Stimulated activated CD8-positive, alpha-beta memory T cell treated with anti-CD3 and anti-CD28 coated beads, Interleukin-4, amount 100 ng/mL, for 1 hour (primary cell): Measurements from ENCODE around the gene PIKFYVE.
"Not testable (repeated sequence)": the region's sequence is repeated elsewhere in the genome, so short reads cannot be mapped to it uniquely, and the experiment has no call there.

Source experiments
- DNase-seq, 2 donors: peaks; one replicate each; pipeline ENCODE4 v3.0.0-alpha.2; 2020; ENCODE audit warnings: low read depth in 2 of 2, low spot score in 1 of 2

The PIKFYVE gene

GRCh38 chr2:208297961-208298360 is 31.9 kb downstream of the PIKFYVE start:
- DNase-seq: no peak

DNA sequence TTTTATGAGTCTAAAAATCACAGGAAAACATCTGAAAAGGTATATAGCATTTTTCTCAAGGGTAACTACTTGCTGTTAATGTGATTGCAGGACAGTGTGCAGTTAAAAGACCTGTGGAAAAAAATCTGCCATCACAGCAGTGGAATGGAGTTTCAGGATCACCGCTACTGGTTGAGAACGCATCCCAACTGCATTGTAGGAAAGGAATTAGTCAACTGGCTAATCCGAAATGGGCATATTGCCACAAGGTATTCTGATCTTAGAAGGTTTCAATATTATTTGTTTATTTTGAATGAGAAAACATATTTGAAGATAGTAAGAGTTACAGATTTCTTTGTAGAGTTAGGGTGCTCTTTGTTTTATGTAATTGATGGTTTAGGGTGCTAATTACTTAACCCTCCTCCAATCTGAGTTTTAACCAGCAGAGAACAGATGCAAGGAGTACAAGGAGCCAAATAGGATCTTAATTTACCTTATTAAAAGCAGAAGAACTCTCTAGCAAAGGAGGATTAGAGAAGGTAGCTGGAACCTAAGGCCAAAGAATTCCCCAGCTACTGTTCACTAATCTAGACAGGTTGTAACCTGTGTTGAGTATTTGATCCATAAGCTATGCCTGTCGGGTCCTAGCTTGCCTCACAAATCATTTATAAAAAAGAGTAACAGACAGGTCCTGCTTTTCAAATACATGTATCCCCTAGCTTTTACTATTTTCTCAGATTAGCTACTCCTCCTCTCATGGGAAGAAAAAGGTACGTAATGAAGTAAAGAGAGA is 35.0 kb downstream of the PIKFYVE start:
- DNase-seq: no peak

DNA sequence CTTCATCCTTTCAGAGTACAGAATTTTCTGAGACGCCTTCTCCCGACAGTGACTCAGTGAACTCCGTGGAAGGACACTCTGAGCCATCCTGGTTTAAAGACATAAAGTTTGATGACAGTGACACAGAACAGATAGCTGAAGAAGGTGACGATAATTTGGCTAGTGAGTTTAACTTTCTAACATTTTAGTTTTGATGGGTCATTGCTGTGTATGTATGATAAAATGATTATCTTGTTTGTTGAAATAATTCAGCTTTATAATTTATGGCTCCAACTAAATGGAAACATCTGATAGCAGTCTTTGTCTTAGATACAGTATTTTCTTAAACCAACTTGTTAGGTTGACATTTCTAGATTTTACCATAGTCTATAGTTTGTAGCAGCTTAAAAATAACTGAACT is 38.1 kb downstream of the PIKFYVE start:
- no peak for DNase-seq

DNA sequence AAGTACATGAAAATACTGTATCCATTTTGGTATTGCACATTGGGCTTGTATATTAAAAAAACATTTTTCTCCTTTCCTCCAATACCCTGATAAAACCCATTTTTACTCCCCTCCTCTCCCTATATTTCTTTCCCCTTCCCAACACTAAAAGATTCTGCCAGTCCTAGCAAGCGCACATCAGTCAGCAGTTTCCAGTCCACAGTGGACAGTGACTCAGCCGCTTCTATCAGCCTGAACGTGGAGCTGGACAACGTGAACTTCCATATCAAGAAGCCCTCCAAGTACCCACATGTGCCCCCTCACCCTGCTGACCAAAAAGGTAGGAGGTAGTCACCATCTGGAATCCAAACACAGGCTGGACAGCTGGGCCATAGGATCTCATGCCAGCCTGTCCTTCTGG is 38.6 kb downstream of the PIKFYVE start:
- DNase-seq: no peak

- DNase-seq: no peak
These were observed 40.2 kb downstream of the PIKFYVE start for GRCh38 chr2:208306291-208306690.

GRCh38 chr2:208311321-208311720 is 45.3 kb downstream of the PIKFYVE start:
- DNase-seq: no peak

DNA sequence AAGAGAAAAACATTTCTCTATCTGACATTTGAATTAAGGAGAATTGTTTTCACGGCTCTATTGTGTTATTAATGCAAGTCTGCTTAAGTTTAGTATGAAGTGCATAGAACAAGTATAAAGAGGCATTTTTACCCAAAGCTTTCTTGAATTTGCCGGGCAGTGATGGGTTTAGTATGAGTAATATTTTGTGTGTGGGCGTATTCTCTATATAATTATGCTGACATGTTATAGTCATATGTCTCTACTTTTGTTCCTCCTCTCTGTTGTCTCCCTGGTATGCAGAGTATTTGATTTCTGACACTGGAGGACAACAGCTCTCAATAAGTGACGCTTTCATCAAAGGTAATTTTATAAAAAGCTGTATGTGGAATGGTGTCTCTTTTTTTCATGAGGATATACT is 45.9 kb downstream of the PIKFYVE start:
- DNase-seq: no peak

- DNase-seq: no peak
These were observed 49.2 kb downstream of the PIKFYVE start for GRCh38 chr2:208315081-208315788.

DNA sequence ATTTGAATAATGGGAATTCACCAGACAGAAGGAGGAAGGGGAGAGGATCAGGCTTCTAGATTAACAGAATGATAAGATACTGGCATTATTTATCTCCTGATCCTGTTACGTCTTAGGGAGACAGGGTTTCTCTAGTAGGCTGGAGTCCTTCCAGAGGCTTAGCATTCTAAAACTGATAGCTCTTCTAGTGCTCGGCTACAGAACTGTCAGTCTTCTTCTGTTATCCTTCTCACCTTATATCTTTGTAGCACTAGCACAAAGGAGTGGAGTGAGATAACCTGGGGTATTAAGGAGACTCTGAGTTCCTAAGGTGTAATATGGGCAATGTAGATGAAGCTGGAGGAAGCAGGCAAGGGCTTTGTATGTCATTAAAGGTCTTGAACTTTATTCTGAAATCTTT is 52.1 kb downstream of the PIKFYVE start:
- no peak for DNase-seq

- no peak for DNase-seq
These were observed 53.3 kb downstream of the PIKFYVE start for GRCh38 chr2:208319391-208319790.

- DNase-seq: no peak
These were observed 54.6 kb downstream of the PIKFYVE start for GRCh38 chr2:208320686-208321085.

- DNase-seq: no peak
These were observed 60.0 kb downstream of the PIKFYVE start for GRCh38 chr2:208326016-208326415.

GRCh38 chr2:208329485-208329884 is 63.4 kb downstream of the PIKFYVE start:
- DNase-seq: no peak

DNA sequence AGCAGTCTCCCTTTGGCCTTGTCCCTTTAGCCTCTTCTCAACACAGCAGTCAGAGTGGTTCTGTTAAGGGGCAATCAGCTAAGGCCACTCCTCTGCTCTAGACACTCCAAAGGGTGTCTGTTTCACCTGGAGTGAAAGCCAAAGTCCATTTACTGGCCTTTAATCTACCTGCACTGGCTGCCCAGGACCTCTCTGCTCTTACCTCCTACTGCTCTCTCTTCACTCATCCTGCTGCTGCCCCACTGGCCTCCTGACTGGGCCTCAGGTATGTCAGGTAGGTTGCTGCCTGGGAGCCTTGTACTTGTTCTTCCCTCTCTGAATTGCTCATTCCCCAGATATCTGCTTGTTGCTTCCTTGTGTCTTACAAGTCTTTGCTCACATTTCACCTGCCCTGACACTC is 68.2 kb downstream of the PIKFYVE start:
- DNase-seq: no peak

DNA sequence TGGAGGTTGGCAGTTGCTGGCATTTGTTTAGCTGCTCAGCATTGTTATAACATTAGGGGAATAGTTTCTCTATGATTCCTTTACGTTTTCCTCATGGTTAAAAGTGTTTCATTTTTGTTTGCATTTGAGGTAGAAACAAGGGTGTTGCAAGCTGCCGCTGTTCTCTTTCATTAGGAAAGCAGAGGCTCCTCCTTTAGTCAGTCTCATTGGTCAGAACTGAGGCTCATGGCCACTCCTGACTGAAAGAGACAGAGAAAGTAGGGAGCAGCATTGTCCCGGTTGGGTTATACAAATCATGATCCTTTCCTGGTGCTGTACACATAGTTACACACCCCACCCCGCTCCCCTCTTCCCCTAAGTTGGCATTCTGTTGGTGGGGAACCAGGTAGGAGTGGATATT is 80.7 kb downstream of the PIKFYVE start:
- DNase-seq: no peak

GRCh38 chr2:208350610-208351009 is 84.6 kb downstream of the PIKFYVE start:
- DNase-seq: no peak

- DNase-seq: no peak
These were observed 86.9 kb downstream of the PIKFYVE start for GRCh38 chr2:208352644-208353567.

- DNase-seq: no peak
These were observed 88.9 kb downstream of the PIKFYVE start for GRCh38 chr2:208354964-208355381.

DNA sequence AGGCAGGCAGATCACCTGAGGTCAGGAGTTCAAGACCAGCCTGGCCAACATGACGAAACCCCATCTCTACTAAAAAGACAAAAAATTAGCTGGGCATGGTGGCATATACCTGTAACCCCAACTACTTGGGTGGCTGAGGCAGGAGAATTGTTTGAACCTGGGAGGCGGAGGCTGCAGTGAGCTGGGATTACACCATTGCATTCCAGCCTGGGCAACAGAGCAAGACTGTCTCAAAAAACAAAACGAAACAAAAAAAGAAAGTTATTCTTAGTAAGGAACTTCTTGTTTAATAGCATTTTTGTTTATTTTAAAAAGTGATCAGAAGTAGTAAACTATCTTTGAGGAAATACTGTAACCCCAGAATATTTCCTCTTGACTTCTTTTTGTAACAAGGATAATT is 90.4 kb downstream of the PIKFYVE start:
- DNase-seq: not testable (repeated sequence)

DNA sequence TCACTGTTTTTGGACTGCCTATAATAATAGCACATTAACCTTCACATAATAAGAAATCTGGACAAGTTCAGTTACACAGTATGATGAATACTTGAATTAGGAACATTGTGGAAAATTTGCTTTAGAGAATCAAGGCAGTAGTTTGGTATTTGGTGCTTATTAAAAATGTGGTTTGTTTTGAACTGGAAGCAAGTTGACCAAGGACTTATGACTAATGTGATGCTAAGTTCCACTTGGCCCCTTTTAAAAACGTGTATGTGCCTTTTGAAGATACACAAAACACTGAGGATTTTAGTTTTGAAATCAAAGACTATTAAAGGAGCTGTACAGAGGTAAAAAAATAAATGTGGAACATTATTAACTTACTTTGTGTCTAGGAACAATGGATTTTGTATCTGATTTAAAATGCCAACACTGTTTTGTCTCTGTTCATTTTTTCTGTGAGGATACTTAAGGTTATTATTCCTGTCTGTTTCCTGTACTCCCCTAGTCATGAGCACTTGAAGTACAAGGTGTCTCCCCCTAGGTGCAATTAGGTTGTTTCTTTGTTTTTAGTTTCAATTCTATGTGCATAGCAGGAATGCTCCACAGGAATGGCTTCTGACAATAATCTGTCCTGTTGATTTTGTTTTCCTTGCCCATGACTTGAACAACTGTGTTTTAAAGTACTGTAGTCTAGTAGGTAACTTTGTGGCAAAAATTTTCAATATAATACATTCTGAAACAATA is 91.0 kb downstream of the PIKFYVE start:
- no peak for DNase-seq
